Caco-2 (cell line): ENCODE results near the gene SLC47A2. TPM values are rescaled to one million over a fixed set of nuclear protein-coding genes. Genes with fewer than 3 reads are reported as not detected.

Experiments
- BruUV-seq: library from RNA; stranded (reverse); fragments of 400-500 nt; replicated peaks from 2 replicates; lab custom pipeline; 2021; lab: Mats Ljungman, UMichigan
- CTCF ChIA-PET: fragments of 300-600 bp; sonication (Branson Sonifier 250); formaldehyde crosslinking; loops from one replicate; lab custom pipeline; 2022; ENCODE audit warnings: antibody characterized with exemption; lab: Charles Lee
- POLR2A ChIA-PET: fragments of 300-600 bp; sonication (Branson Sonifier 250); formaldehyde crosslinking; loops from one replicate; lab custom pipeline; 2022; ENCODE audit warnings: antibody characterized with exemption; lab: Charles Lee
- DNase-seq, 2 experiments: peaks; one replicate each; pipeline versions ENCODE4 v3.0.0 to v3.0.0-alpha.2; 2020 to 2022
- H3K27me3 ChIP-seq: replicated peaks from 2 replicates; pipeline ENCODE4 v1.6.0; 2011; ENCODE audit warnings: low read length; ENCODE audit not compliant: control insufficient read depth, insufficient read depth
- H3K36me3 ChIP-seq: 2 replicates; pipeline ENCODE4 v1.5.1; 2011; ENCODE audit warnings: low read length; ENCODE audit not compliant: control insufficient read depth, insufficient read depth
- H3K4me1 ChIP-seq: fragments of 250-450 bp; sonication (Bioruptor Pico); 2 replicates; pipeline ENCODE4 v1.5.1; 2020; ENCODE audit warnings: mild to moderate bottlenecking
- H3K4me3 ChIP-seq: 2 replicates; pipeline ENCODE4 v1.5.1; 2011; ENCODE audit warnings: low read depth, mild to moderate bottlenecking, control low read depth, low read length
- H3K9me3 ChIP-seq: fragments of 250-450 bp; sonication (Bioruptor Pico); 2 replicates; pipeline ENCODE4 v1.5.1; 2020; ENCODE audit warnings: mild to moderate bottlenecking, moderate library complexity
- H3K27ac Mint-ChIP-seq: one replicate; pipeline ENCODE4 v1.8.0; 2022; ENCODE audit warnings: mixed read lengths; ENCODE audit not compliant: unreplicated experiment
- H3K27me3 Mint-ChIP-seq: one replicate; pipeline ENCODE4 v1.8.0; 2022; ENCODE audit warnings: mixed read lengths; ENCODE audit not compliant: insufficient read depth, unreplicated experiment
- H3K36me3 Mint-ChIP-seq: one replicate; pipeline ENCODE4 v1.8.0; 2022; ENCODE audit warnings: mild to moderate bottlenecking, mixed read lengths; ENCODE audit not compliant: insufficient read depth, unreplicated experiment
- H3K4me1 Mint-ChIP-seq: one replicate; pipeline ENCODE4 v1.8.0; 2022; ENCODE audit warnings: low read depth, mixed read lengths; ENCODE audit not compliant: unreplicated experiment
- H3K4me3 Mint-ChIP-seq: one replicate; pipeline ENCODE4 v1.8.0; 2022; ENCODE audit warnings: mild to moderate bottlenecking, moderate library complexity, mixed read lengths; ENCODE audit not compliant: unreplicated experiment
- H3K9me3 Mint-ChIP-seq: one replicate; pipeline ENCODE4 v1.8.0; 2022; ENCODE audit warnings: mixed read lengths; ENCODE audit not compliant: unreplicated experiment
- intact Hi-C: fragments of 100-400 bp; cut with micrococcal nuclease; formaldehyde crosslinking; loops from one replicate; pipeline ENCODE4 v1.10.0; 2022; ENCODE audit not compliant: unreplicated experiment
- total RNA-seq: library from RNA; stranded (reverse); gene quantifications from 2 replicates; pipeline ENCODE4 v1.2.3, GENCODE V29; 2022
- TF ChIP-seq, protein P1 (sequence below), 2 experiments: fragments of 200-600 bp in 1 of 2; IDR thresholded peaks; 1 replicate in 1 of 2; 2 replicates in 1 of 2; pipeline versions ENCODE4 v1.5.1 to v1.8.0; 2011 to 2022; ENCODE audit warnings: antibody characterized with exemption in 1 of 2, control low read depth in 1 of 2, inconsistent platforms in 1 of 2, low read depth in 1 of 2, low read length in 1 of 2, mild to moderate bottlenecking in 1 of 2, moderate library complexity in 1 of 2; ENCODE audit not compliant: insufficient read depth in 1 of 2, severe bottlenecking in 1 of 2, unreplicated experiment in 1 of 2

SLC47A2 gene
- total RNA-seq, 1 experiment from 2014 or later, result 0.20 TPM

DNA sequence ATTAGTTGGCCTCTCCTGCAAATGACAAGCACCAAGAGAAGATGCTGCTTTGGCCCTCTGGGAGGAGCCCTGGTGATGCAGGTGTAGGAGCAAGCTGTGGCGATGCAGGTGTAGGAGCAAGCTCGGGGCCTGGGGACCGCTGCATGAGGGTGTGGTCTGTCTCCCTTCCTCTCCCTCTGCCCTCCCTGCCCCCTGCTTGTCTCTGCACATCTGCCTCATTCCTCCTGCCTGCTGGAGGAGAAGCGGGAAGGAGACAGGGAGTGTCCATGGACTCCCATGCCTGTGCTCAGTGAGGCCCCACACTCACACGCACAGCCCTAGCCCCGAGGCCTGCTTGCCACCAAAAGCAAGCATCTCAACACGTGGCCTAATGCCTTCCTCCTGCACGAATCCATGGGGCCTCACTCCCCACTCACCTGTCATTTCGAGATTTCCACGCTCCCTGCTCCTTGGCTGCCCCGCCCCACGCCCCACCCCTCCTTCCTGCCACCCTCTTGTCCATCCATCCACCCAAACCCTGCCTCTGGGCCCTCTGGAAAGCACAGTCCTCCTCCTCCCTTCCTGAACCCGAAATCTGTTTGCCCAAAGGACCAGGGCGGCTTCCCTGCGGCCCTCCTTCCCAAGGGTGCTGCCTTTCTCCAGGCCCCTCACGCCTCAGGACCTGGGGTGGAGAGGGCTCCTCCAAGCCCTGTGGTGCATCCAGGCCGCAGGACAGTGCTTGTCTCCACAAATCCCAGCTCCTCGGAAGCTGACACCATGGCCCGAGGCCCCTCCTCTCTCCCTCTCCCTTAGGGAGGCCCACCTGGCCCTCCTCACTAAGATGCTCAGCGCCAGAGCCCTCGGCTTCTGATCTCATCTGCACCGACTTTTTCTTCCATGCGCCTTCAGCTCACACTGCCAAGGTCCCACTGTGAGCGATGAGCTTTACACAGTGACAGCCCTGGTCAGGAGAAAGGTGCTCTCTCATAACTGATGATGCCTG is 43.5 kb upstream of the SLC47A2 start:
- no peaks in the 10 kb centered on the region for H3K36me3 ChIP-seq
- H3K4me1 Mint-ChIP-seq, result no peaks in the 10 kb centered on the region
- CTCF ChIA-PET, result interaction anchor here (0.6 to 0.7 kb wide), 2 partner anchors 11 to 348 kb away, joined by 3 read pairs; no protein-coding TSS in a partner anchor
- no peaks in the 10 kb centered on the region for H3K9me3 Mint-ChIP-seq
- H3K4me3 Mint-ChIP-seq, result no peak overlapping the region
- no peaks in the 10 kb centered on the region for H3K27me3 Mint-ChIP-seq
- no TSS peak for BruUV-seq
- no peaks in the 10 kb centered on the region for H3K9me3 ChIP-seq
- no peaks in the 10 kb centered on the region for H3K4me1 ChIP-seq
- POLR2A ChIA-PET, result no interaction called here
- no peak overlapping the region for H3K27ac Mint-ChIP-seq
- no peaks in the 10 kb centered on the region for H3K27me3 ChIP-seq
- intact Hi-C loops, result loop anchor here (5.0 kb wide), 1 partner anchor 58 kb away; no protein-coding TSS in a partner anchor
- no peaks in the 10 kb centered on the region for H3K36me3 Mint-ChIP-seq
- H3K4me3 ChIP-seq, result no peak overlapping the region
- no peak for DNase-seq
- TF ChIP-seq, protein P1, sequence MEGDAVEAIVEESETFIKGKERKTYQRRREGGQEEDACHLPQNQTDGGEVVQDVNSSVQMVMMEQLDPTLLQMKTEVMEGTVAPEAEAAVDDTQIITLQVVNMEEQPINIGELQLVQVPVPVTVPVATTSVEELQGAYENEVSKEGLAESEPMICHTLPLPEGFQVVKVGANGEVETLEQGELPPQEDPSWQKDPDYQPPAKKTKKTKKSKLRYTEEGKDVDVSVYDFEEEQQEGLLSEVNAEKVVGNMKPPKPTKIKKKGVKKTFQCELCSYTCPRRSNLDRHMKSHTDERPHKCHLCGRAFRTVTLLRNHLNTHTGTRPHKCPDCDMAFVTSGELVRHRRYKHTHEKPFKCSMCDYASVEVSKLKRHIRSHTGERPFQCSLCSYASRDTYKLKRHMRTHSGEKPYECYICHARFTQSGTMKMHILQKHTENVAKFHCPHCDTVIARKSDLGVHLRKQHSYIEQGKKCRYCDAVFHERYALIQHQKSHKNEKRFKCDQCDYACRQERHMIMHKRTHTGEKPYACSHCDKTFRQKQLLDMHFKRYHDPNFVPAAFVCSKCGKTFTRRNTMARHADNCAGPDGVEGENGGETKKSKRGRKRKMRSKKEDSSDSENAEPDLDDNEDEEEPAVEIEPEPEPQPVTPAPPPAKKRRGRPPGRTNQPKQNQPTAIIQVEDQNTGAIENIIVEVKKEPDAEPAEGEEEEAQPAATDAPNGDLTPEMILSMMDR (IDR thresholded peaks at IDR 0.05; ENCODE audit: insufficient read depth in 1 of 2, low read depth in 1 of 2, low read length in 1 of 2, severe bottlenecking in 1 of 2, unreplicated experiment in 1 of 2), result no peak

DNA sequence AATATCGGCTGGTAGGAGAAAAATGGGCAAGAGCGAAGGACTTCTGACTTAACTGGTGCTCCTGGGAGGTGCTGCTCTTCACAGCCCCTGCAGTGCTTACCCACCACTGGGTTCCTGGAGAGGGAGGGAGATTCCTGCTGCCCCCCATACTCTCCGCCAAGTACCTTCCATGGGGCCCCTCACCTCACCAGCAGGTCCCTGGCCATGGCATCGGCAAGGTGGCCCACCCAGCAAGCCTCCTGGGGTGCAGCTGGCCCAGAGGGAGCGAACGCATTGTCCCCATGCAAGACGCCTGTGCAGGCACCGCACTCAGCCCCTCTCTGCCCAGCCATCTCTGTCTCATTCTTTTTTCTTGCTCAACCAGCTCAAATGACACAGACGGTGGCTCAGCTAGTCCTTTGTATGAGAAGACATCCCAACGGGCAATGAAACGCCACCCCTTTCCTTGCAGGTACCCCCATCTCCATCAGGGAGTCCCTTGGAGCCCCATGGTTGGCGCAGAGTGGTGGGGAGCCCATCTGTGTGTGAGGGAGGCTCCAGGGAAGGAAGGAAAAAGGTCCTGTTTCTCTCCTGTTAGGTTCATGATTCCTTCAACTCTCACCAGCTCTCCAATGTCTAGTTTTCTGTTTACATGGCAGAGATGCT is 41.3 kb upstream of the SLC47A2 start:
- Histone ChIP-seq H3K27me3 (no peaks in the 10 kb centered on the region), H3K9me3 (no peaks in the 10 kb centered on the region), H3K36me3 (no peaks in the 10 kb centered on the region), H3K4me1 (0 out of 2 replicates have a peak, but pooled peaks cover 2% of the 10 kb centered on the region), H3K4me3 (no peak overlapping the region)
- Mint-ChIP-seq H3K27me3 (no peaks in the 10 kb centered on the region), H3K4me1 (no peaks in the 10 kb centered on the region), H3K9me3 (no peaks in the 10 kb centered on the region), H3K4me3 (no peak overlapping the region), H3K27ac (no peak overlapping the region), H3K36me3 (no peaks in the 10 kb centered on the region)
- DNase-seq, result no peak
- BruUV-seq, result no TSS peak
- CTCF ChIA-PET, result no interaction called here
- TF ChIP-seq, protein P1 (IDR thresholded peaks at IDR 0.05; ENCODE audit: insufficient read depth in 1 of 2, low read depth in 1 of 2, low read length in 1 of 2, severe bottlenecking in 1 of 2, unreplicated experiment in 1 of 2), result no peak
- intact Hi-C loops, result no loop called here
- POLR2A ChIA-PET, result interaction anchor here (0.6 kb wide), 1 partner anchor 41 kb away, joined by 3 read pairs; the partner anchor contains the start of gene SLC47A2

DNA sequence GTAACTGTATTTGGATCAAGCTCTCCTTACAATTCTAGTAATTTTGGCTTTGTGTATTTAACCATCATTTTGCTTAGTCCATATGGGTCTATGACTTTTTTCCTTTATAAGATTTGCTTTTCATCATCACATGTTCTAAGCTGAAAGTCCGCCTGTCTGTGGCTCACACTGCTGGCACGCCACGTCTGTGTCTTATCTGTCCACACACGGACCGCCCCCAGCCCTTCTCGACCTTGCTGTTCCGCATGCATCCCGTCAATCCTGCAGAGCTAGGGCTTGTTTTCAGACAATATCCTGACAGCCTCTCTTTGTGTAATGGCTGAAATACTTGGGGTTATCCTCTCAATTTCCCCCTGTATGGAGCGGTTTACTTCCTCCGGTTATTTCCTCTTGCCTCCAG is 40.2 kb upstream of the SLC47A2 start:
- no peak for DNase-seq
- H3K9me3 Mint-ChIP-seq, result no peaks in the 10 kb centered on the region
- Histone ChIP-seq H3K4me1 (0 out of 2 replicates have a peak, but pooled peaks cover 6% of the 10 kb centered on the region), H3K36me3 (no peaks in the 10 kb centered on the region), H3K27me3 (no peaks in the 10 kb centered on the region), H3K4me3 (no peak overlapping the region), H3K9me3 (no peaks in the 10 kb centered on the region)
- TF ChIP-seq, protein P1 (IDR thresholded peaks at IDR 0.05; ENCODE audit: insufficient read depth in 1 of 2, low read depth in 1 of 2, low read length in 1 of 2, severe bottlenecking in 1 of 2, unreplicated experiment in 1 of 2), result no peak
- H3K36me3 Mint-ChIP-seq, result no peaks in the 10 kb centered on the region
- ChIA-PET CTCF (no interaction called here), POLR2A (no interaction called here)
- no peaks in the 10 kb centered on the region for H3K27me3 Mint-ChIP-seq
- H3K4me1 Mint-ChIP-seq, result no peaks in the 10 kb centered on the region
- H3K4me3 Mint-ChIP-seq, result no peak overlapping the region
- BruUV-seq, result no TSS peak
- H3K27ac Mint-ChIP-seq, result no peak overlapping the region
- intact Hi-C loops, result no loop called here
